ENCODE results near the gene DNAJC7. TPM values are rescaled to one million over a fixed set of nuclear protein-coding genes. Genes with fewer than 3 reads are reported as not detected.

DNAJC7 gene
- total RNA-seq, 1 donor from 2014 or later, result 77.3 TPM

DNA sequence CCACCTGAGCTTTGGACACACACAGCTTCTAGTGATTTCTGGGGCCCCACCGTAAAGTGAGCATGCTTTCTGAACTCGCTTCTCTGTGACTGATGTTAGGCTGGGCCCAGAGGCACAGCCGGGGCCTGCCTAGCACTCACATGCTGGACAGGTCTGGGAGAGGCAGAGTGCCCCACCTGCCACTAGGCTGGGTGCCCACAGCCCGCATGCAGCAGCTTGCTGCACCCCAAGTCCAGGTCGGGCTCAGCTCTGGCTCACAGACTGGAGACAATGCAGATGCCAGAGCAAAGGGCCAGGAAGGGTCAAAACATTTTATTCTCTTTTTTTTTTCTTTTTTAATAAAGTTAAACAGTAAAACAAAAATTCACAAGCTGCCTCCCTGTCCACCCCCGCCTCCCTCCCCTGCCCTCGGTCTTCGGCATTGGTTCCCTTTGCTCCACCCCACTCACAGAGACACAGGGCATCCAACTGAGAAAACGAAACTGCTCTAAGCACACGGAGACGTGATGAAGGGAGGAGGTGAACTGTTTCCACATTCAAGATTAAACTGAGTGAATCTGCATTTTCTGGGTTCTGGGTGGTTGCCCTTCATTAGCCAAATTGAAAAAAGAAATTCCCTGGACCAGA lies 41.0 kb downstream of the DNAJC7 start:
- DNase-seq (ENCODE audit: extremely low read depth, low read depth, low spot score), result no peak

DNA sequence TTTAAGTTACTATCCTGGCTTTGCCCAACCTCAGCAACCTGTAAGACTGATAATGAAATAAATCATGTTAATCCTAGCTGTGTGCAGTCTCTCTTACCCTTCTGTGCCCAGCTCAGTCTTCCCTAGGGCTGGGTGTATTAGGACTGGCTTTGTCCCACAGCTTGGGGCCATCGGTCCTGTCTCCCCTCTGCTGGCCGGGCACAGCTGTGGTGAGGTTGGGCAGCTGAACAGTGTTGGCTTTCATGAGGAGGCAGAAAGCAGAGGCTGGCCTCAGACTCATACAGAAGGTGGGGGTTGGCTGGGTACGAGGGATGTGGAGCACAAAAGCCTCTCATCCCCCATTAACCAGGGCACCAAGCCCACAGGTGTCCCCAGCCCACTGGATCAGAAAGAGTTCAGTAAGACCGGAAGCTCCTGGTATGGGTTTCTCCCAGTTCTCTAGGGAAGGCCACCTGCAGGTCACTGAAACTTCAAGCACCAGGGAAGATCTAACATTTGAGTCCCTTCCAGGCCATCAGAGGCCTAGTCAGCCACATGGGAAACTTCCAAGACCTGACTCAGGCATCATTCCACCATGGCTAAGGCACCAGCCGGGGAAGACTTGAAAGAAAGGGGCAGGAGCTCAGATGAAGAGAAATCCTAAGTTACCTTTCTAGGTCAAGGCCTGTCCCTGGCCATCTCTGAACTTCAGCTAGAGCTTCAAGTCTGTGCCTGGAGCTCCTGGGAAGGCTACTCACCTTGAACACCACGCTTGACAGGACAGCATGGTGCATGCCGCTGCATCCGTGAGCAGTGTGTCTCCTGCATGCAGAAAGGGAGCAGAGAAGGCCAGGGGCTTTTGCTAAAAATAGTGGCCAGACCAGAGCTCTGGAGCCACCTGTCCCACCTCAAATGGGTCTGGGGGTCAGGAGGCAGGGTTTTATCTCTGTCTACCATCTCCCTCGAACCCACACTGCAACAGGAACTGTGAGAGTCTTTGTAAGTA lies 41.8 kb downstream of the DNAJC7 start:
- no peak for DNase-seq (ENCODE audit: extremely low read depth, low read depth, low spot score)

DNA sequence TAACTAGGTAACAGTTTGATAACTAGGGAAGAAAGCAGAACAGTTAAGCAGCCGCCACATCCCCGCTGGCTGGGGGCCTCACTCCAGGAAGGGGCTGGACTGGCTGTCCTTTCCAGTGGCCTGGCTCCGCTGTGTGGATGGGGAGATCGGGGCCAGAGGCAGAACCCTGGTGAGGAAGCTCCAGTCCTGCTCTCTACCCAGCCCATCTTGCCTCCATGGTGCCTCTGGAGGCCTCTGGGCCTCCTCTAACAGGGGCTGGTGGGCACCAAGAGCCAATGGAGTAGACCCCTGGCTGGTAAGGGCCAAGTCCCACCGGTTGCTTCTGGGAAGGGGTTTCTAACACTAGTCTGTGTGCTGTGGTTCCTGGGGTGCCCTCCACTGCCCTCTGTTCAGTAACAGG lies 42.6 kb downstream of the DNAJC7 start:
- DNase-seq (ENCODE audit: extremely low read depth, low read depth, low spot score), result no peak

DNA sequence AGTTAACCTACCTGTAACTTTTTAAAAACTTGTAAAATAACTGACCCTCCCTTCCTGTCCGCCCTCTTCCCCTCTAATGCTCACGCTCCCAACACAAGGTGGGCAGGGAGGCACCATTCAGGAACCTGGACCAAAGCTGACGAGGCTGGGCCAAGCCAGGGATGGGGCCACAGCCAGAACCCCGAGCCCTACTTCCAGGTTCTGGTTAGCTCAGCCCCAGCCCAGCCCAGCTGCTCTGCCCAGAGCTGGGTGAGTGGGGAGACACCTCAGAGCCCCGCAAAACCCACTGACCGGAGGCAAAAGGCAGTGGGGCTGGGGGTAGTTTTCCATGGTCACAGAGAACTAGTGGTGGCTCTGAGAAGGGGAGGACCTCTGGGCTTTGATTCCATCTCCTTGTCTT lies 43.2 kb downstream of the DNAJC7 start:
- no peak for DNase-seq (ENCODE audit: extremely low read depth, low read depth, low spot score)

DNA sequence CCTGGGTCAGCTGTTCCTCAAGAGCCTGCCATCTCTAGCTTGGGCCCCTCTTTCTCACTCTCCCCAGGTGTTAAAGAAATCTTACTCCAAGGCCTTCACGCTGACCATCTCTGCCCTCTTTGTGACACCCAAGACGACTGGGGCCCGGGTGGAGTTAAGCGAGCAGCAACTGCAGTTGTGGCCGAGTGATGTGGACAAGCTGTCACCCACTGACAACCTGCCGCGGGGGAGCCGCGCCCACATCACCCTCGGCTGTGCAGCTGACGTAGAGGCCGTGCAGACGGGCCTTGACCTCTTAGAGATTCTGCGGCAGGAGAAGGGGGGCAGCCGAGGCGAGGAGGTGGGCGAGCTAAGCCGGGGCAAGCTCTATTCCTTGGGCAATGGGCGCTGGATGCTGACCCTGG lies 43.8 kb downstream of the DNAJC7 start:
- no peak for DNase-seq (ENCODE audit: extremely low read depth, low read depth, low spot score)

DNA sequence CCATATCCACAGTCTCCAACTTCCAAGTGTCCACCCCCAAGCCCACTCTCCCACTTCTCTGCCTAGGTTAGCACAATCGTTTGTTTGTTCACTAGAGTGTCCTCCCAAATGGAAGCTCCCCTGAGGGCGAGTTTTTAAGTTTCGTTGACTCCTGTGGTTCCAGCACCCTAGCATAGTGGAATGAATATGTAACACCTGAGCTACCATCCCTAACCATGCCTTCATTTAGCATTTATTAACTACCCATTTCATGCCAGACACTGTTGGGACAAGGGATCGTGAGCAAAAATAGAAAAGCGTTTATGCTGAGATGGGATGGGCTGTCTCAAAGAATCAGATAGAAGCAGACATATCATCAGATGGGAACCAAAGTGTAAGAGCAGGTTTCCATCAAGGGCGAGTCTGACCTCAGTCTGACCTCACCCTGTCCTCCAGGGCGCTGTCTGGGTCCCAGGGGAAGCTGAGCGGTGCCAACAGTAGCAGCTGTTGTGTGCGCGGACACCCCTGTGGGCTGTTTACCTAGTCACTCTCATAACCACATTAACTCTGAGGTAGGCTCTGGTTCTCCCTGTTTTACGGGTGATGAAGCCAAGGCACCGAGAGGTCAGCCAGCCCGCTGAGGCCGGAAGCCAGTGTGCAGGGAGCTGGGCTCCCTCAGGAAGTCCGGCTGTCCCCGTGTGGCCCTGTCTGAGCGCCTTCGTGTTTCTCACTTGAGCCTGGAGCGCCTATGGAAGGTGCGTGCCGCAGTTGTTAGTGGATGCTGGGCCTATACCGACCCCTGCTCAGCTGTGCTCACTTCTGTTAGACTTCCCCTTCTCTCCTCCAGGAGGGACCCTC lies 44.5 kb downstream of the DNAJC7 start:
- no peak for DNase-seq (ENCODE audit: extremely low read depth, low read depth, low spot score)

DNA sequence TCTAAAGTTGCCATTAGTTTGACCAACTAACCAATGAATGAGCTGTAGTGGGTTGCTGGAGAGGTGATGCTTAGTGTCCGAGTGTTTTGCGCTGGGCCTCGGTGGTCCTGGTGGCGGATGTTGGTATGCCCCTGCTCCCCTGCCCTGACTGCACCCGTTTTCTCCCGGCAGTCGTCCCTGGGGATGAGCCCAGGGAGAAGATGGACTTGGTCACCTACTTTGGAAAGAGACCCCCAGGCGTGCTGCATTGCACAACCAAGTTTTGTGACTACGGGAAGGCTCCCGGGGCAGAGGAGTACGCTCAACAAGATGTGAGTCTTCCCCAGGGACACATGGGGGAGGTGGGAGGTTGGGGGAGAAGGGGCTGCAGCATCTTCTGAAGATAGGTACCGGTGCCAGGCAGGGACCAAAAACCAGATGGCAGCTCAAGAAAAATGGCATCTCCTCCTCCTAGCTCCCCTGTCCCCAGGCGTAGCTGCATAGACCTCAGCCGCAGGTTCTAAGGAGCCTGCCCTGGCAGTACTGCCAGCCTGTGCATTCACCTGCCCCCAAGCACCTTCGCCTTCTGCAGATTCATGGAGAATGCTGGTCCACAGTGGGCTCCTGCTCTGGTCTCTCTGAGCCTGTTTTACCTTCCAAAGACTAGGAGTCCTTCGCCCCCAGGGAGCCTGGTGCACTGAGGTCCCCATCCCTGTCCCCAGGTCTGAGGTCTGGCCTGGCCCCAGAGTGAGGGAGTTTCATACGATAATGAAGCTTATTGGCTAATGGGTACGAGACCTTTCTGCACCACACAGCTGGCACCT lies 45.3 kb downstream of the DNAJC7 start:
- DNase-seq (ENCODE audit: extremely low read depth, low read depth, low spot score), result no peak

DNA sequence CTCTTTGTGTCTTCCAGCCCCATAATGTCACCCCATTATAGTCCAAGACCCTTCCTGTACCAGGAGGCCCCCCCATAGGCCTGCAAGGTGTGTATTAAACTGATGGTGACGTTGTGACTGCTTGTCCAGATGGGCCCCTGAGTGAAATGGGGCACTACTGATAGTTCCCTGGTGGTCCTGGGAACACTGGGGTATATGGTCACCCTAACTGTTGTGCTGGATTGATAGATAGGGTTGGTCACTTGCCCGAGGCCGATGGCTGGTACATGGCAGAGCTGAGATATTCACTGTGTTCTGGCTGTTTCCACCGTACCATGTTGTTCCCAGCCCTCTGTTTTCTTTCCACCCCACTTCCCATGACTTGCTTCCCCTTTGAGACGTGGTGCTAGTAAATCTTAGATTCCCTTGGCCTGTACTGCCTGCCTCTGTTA lies 46.3 kb downstream of the DNAJC7 start:
- DNase-seq (ENCODE audit: extremely low read depth, low read depth, low spot score), result no peak

DNA sequence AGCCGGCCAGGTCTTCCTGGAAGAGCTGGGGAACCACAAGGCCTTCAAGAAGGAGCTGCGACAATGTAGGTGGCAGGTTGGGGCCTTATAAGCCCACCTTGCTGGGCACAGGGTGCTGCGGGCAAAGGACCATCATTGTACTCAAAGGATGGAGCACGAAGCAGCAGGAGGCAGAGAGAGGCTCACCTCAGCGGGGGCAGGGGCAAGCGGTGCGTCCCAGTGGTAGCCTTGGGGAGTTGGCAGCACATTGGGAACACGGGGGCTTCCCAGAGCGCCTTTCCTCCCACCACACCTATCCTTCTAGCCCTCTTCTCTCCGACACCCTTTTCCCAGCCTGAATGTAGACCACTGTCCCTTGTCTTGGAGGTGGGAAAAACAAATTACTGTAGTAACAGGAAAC lies 48.6 kb downstream of the DNAJC7 start:
- no peak for DNase-seq (ENCODE audit: extremely low read depth, low read depth, low spot score)

DNA sequence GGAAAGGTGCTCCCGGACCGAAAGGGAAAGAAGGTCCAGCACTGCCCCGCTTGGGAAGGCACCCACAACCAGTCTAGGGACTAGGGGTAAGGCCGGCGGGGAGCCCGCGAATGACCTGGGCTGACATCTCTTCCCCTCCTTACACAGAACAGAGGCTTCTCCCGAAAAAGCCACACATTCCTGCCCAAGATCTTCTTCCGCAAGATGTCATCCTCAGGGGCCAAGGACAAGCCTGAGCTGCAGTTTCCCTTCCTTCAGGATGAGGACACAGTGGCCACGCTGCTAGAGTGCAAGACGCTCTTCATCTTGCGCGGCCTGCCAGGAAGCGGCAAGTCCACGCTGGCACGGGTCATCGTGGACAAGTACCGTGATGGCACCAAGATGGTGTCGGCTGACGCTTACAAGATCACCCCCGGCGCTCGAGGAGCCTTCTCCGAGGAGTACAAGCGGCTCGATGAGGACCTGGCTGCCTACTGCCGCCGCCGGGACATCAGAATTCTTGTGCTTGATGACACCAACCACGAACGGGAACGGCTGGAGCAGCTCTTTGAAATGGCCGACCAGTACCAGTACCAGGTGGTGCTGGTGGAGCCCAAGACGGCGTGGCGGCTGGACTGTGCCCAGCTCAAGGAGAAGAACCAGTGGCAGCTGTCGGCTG lies 49.2 kb downstream of the DNAJC7 start:
- no peak for DNase-seq (ENCODE audit: extremely low read depth, low read depth, low spot score)

DNA sequence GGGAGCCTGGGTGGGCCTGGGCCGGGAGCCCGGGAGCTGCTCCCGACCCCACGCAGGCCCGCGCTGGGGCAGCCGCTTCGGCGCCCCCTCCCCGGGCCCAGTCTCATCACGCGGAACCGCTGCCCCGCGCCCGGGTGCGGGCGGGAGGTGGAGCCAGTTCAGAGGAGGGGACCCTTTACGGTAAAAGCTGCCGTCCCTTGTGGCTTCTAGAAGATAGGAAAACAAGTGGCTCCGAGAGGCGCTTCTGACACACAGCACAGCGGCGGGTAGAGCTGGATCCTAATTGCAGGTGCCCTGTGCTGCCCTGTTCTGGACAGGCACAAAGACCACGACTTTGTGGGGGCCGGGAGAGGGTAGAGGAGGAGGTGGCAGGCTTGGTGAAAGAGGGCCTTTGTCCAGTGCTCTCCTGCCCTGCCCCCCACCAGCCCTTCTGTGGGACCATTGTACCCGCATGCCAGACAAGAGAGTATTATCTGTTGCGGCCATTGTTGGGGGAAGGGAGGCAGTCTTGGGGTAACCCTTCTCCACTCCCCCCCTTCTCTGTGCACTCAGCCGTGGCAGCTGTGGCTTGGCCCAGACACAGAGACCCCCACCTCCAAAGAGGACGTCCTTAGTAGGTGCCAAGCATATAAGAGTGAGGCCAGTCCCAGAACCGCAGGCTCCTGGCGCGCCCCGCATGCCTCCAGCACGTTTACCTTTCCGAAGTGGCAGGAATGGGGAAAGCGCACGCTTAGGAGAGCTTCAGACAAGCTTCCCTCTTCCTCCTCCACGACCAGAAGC lies 49.9 kb downstream of the DNAJC7 start:
- DNase-seq (ENCODE audit: extremely low read depth, low read depth, low spot score), result no peak

DNA sequence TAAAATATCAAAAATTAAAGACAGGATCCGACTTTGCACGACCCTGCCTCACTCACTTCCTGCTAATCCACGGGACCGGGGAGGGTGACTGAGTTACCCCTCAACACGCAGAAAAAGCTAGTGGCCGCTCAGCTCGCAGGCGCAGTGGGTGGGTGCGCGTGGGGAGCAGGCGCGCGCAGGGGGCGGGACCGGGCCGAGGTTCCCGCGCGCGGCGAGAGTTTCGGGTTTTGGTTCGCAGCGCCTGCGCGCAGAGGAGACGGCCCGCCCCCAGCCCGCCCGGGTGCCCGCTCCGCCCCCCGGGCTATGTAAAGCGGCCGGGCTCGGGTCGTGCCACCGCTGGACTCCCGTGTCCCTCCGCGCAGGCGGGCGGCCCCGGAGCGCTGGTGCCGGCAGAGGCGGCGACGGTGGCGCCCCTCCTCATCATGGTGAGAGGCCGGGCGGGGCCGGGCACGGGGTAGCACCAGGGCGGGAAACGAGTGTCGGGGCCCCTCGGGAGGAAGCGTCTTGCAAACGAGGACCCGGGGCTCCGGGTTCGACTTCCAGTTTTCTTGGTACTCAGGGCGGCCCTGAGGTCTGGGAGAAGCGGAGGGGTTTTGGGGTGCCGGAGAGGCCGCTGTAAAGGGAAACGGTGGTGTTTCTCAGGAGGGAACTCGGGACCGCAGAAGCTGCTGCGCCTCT lies 50.6 kb downstream of the DNAJC7 start, which contains the start of gene CNP:
Gene CNP, plus strand, starts transcription at position 333 of the 678 bp plus-strand sequence. Its CDS starts 90 bp downstream, at position 423.
- DNase-seq (ENCODE audit: extremely low read depth, low read depth, low spot score), result no peak

DNA sequence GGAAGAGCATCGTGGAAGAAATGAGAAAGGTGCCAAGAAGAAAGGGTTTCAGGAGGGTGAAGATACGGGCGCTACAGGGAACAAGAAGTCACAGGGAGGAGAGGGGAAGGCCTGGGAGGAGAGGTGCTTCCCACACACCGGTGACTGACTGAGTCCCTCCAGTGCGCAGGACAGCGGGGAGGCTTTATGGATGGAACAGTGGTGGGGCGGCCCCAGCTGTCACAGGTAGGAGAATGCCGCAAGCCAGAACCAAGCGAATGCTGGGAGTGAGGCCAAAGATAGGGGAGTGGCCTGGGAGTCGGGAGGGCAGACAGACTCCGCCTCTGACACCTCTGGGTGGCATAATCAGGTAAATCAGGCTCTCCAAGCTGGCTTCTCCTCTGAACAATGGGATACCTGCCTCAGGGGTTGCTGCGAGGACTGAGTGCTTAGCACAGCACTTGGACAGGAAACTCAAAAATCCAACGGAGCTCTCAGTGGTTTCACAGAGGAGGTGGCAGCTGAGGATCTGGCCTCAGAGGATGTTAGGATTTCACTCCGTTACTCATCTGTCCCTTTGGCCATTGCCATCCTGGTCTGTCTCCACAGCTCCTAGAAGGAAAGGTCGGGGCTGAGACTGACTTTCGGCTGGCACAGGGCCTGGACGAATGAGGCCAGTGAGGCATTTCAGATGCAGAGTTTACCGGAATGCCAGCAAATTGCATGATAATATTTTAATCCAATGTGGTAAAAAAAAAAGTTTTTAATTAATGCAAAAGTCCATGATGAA lies 51.4 kb downstream of the DNAJC7 start:
- DNase-seq (ENCODE audit: extremely low read depth, low read depth, low spot score), result no peak

DNA sequence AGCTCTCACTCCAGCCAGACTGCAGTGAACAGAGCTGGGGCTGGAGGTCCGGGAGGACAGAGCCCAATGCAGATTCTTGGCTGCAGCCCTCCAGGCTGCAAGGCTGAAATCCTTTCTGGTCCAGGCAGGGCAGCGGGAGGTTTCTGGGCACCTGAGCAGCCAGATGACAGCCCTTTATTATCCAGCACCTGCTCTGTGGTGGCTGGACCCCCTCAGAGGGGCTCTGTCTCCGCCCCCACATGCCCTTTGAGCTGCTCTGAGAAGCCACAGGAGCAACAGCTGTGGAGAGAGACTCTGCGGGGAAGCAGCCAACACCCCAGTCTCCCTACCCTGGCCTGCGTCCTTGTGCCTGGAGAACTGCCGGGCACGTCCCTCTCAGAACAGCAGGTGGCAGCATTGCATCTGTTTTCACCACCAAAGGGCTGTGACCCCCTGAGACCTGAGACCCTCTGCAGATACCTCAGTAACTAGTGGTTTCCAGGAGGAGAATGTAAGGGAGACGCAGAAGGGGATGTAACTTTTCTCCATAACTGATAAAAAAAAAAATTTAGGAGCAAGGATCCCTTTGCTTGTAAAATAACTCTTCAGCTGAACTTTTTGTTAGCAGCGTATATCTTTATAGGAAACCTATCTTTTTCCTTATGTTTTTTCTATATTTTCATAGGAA lies 54.3 kb downstream of the DNAJC7 start:
- no peak for DNase-seq (ENCODE audit: extremely low read depth, low read depth, low spot score)

DNA sequence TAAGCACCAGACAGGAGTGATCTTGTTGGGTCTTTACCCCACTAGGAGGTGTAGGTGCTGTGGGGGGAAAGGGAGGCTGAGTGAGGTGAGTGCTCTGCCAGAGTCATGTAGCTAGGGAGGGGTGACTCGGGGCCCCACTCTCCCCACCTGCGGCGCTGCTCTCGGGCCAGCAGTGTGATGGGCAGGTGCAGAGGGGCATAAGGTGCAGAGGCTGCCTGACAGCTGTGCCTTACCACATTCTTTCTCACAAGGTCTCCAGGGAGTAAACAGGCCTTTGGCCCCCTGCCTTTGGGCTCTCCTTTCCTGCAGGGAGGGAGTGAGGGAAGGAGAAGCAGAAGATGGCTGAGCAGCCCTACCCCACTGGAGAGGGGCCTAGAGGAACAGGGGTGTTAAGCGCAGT lies 55.1 kb downstream of the DNAJC7 start:
- no peak for DNase-seq (ENCODE audit: extremely low read depth, low read depth, low spot score)

DNA sequence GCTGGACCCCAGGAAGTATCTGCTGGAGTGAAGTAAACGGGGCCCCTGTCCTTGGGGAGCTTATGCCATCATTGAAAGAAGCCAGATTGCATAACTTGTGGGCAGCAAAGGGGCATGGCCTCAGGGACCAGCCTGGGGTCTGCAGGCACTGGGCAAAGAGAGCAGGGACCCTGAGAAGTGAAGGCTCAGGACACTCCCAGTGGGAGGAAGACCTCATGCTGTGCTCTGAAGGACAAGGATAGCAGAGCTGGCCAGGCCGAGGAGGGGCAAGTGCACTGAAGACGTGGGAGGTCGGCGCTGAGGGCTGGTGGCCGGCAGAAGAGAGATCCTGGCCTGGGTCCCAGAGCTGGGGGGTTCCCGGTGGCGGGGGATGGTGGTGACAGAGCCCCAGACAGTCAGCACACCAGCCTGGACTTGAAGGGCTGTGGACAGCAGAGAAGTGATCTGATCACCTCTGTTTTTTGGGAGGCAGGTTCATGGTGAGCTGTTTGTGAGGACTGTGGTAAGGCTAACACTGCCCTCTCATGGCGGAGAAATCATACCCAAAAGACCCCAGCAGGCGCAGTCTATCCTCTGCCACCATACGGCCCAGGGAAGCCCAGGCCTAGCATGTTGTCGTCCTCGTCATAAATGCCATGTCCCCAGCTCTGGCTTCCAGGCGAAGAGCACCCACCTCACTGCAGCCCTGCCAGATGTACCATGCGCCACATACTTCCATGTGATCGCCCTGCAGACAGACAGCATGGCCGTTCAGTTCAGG lies 57.7 kb downstream of the DNAJC7 start:
- no peak for DNase-seq (ENCODE audit: extremely low read depth, low read depth, low spot score)

DNA sequence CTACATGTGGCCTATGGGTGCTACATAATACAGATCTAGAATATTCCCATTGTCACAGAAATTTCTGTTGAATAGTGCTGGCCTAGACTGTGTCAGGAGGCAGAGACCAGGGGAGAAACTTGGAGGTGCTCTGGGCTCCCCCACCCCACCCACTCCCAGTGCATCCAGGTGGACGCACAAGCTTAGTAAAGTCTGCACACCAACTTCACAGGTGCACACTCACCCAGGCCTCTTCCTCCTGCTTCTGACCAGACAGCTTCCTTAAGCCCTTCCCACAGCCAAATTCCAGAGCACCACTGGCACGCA lies 58.3 kb downstream of the DNAJC7 start:
- no peak for DNase-seq (ENCODE audit: extremely low read depth, low read depth, low spot score)

All from glomerular endothelial cell (primary cell).